Endothelial cell (in vitro differentiated cells): ENCODE results near the gene GAST. TPM values are rescaled to one million over a fixed set of nuclear protein-coding genes. Genes with fewer than 3 reads are reported as not detected.

Experiments used
- DNase-seq: peaks from one replicate; pipeline ENCODE4 v3.0.0; 2021; ENCODE audit warnings: low spot score
- H3K27ac Mint-ChIP-seq: one replicate; pipeline ENCODE4 v1.8.0; 2021; ENCODE audit warnings: mixed read lengths, inconsistent platforms; ENCODE audit not compliant: unreplicated experiment
- H3K27me3 Mint-ChIP-seq: one replicate; pipeline ENCODE4 v1.8.0; 2021; ENCODE audit warnings: mild to moderate bottlenecking, moderate library complexity, mixed read lengths, inconsistent platforms; ENCODE audit not compliant: unreplicated experiment
- H3K36me3 Mint-ChIP-seq: one replicate; pipeline ENCODE4 v1.8.0; 2021; ENCODE audit warnings: mild to moderate bottlenecking, low read depth, mixed read lengths, inconsistent platforms; ENCODE audit not compliant: unreplicated experiment
- H3K4me1 Mint-ChIP-seq: one replicate; pipeline ENCODE4 v1.8.0; 2021; ENCODE audit warnings: mild to moderate bottlenecking, mixed read lengths, inconsistent platforms; ENCODE audit not compliant: unreplicated experiment
- H3K4me3 Mint-ChIP-seq: one replicate; pipeline ENCODE4 v1.8.0; 2021; ENCODE audit warnings: mild to moderate bottlenecking, mixed read lengths, inconsistent platforms; ENCODE audit not compliant: unreplicated experiment
- H3K9me3 Mint-ChIP-seq: one replicate; pipeline ENCODE4 v1.8.0; 2021; ENCODE audit warnings: mixed read lengths, inconsistent platforms; ENCODE audit not compliant: unreplicated experiment
- CTCF ChIP-seq: fragments of 200-600 bp; sonication (generic); IDR thresholded peaks from one replicate; pipeline ENCODE4 v1.5.0; 2021; ENCODE audit warnings: antibody characterized with exemption; ENCODE audit not compliant: unreplicated experiment
- total RNA-seq: library from RNA; stranded (reverse); fragmentation: NEBNext Ultra II Directional; extraction: Animal tissue kit (Norgen Biotek cat#: 25700); gene quantifications from one replicate; pipeline ENCODE4 v1.2.1, GENCODE V29; 2021; ENCODE audit not compliant: unreplicated experiment

Gene GAST
- total RNA-seq, 1 donor from 2014 or later, result not detected

- DNase-seq, result no peak
- no peak for TF ChIP-seq CTCF
- no peak overlapping the region for H3K27ac Mint-ChIP-seq
- H3K36me3 Mint-ChIP-seq, result peaks cover 13% of the 10 kb centered on the region
- H3K4me1 Mint-ChIP-seq, result peaks cover 28% of the 10 kb centered on the region
- peaks cover 3% of the 10 kb centered on the region for H3K27me3 Mint-ChIP-seq
- H3K9me3 Mint-ChIP-seq, result no peaks in the 10 kb centered on the region
- H3K4me3 Mint-ChIP-seq, result peak overlapping the region; percentile 49
Observed at GRCh38 chr17:41735744-41736143, 23.6 kb downstream of the GAST start.

GRCh38 chr17:41736983-41737679, 25.0 kb downstream of the GAST start:
- peaks cover 6% of the 10 kb centered on the region for H3K27me3 Mint-ChIP-seq
- no peaks in the 10 kb centered on the region for H3K9me3 Mint-ChIP-seq
- H3K27ac Mint-ChIP-seq, result no peak overlapping the region
- H3K4me3 Mint-ChIP-seq, result no peak overlapping the region
- H3K36me3 Mint-ChIP-seq, result peaks cover 8% of the 10 kb centered on the region
- DNase-seq, result no peak
- TF ChIP-seq CTCF, result no peak
- H3K4me1 Mint-ChIP-seq, result peaks cover 21% of the 10 kb centered on the region

GRCh38 chr17:41737680-41738023, 25.5 kb downstream of the GAST start:
- Mint-ChIP-seq H3K4me1 (peaks cover 21% of the 10 kb centered on the region), H3K27me3 (peaks cover 6% of the 10 kb centered on the region), H3K4me3 (no peak overlapping the region), H3K36me3 (peaks cover 8% of the 10 kb centered on the region), H3K9me3 (no peaks in the 10 kb centered on the region), H3K27ac (no peak overlapping the region)
- no peak for TF ChIP-seq CTCF
- no peak for DNase-seq

- H3K4me3 Mint-ChIP-seq, result no peak overlapping the region
- peaks cover 8% of the 10 kb centered on the region for H3K36me3 Mint-ChIP-seq
Observed at GRCh38 chr17:41738077-41738800, 26.1 kb downstream of the GAST start.

More at GRCh38 chr17:41738077-41738800, 26.1 kb downstream of the GAST start:
- H3K9me3 Mint-ChIP-seq, result no peaks in the 10 kb centered on the region
- TF ChIP-seq CTCF, result peak; percentile 97
- peaks cover 6% of the 10 kb centered on the region for H3K27me3 Mint-ChIP-seq
- DNase-seq, result peak; percentile 87
- peaks cover 21% of the 10 kb centered on the region for H3K4me1 Mint-ChIP-seq
- H3K27ac Mint-ChIP-seq, result no peak overlapping the region
